ENCODE measurements around the gene PCCB.
"Not testable (repeated sequence)": the region's sequence is repeated elsewhere in the genome, so short reads cannot be mapped to it uniquely, and the experiment has no call there.

The PCCB gene

DNA sequence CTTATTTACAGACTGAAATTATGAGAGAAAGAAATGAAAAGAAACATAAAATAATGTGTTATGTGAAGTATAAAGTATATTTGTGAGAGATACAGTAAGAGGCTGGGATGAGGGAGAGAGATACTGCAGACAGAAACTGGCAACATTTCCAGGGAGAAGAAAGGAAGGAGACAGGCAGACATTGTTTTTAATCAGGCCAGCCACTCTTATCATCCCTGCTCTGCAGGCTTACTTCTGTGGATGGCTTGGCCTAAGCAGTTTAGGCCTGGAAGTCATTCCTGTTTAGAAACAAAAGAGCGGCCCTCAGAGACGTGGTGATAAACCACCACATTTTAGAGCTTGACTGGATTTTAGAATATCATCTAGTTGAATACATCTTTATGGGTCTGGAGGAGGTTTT lies 12.4 kb downstream of the PCCB start:
- DNase-seq, result no peak
- no peak for ATAC-seq

GRCh38 chr3:136263251-136263650 lies 13.1 kb downstream of the PCCB start:
- no peak for DNase-seq
- ATAC-seq, result no peak

- not testable (repeated sequence) for ATAC-seq, DNase-seq
Observed at GRCh38 chr3:136266468-136267125, 16.5 kb downstream of the PCCB start.

- ATAC-seq, result no peak
Observed at GRCh38 chr3:136267235-136267634, 17.1 kb downstream of the PCCB start.

DNA sequence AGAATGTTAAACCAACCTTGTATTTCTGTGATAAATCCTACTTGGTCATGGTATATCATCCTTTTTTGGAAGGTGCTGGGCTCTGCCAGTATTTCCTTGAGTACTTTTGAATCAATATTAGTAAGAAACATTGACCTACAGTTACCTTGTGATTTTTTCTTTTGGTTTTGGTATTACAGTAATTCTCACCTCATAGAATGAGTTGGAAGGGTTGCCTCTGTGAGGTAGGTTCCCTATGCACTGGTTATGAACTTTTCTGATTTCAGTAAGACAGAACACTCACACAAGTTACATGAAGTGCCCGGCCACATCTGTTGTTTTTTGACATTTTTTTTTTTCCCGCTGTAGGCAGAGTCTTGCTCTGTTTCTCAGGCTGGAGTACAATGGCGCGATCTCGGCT lies 20.0 kb downstream of the PCCB start:
- no peak for DNase-seq
- ATAC-seq, result peak; percentile 43

More at GRCh38 chr3:136267235-136267634, 17.1 kb downstream of the PCCB start:
- DNase-seq, result no peak

DNA sequence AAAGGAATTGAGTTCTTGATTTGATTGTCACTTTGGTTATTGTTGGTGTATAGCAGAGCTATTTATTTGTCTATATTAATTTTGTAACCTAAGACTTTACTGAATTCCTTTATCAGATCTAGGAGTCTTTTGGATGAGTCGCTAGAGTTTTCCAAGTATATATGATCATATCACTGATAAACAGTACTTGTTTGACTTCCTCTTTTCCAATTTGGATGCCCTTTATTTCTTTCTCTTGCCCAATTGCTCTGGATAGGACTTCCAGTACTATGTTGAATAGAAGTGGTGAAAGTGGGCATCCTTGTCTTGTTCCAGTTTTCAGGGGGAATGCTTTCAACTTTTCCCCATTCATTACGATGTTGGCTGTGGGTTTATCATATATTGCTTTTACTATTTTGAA lies 21.5 kb downstream of the PCCB start:
- not testable (repeated sequence) for DNase-seq, ATAC-seq

GRCh38 chr3:136276049-136276755 lies 26.1 kb downstream of the PCCB start:
- DNase-seq (no peak), ATAC-seq (no peak)

GRCh38 chr3:136277115-136277514 lies 27.0 kb downstream of the PCCB start:
- no peak for ATAC-seq
- no peak for DNase-seq

DNA sequence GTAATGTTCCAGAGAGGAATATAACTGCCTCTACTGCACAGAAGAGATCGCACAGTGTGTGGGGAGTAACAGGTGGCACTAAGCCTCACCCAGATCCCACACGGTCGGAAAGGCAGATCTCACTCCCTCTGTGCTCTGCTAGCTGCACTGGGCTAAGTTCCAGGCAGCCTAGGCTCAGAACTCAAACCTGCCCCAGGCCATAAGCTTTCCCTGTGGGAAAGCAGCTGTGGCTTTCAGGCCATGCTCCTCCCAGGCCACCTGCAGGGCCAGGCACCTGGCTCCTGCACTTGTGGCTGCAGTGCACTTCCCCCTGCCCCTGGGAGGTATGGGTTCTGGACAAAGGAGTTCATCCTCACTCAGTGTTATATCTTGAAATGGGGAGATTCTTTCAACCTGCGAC lies 27.5 kb downstream of the PCCB start:
- ATAC-seq (no peak), DNase-seq (no peak)

GRCh38 chr3:136279092-136279491 lies 29.0 kb downstream of the PCCB start:
- ATAC-seq (no peak), DNase-seq (no peak)

DNA sequence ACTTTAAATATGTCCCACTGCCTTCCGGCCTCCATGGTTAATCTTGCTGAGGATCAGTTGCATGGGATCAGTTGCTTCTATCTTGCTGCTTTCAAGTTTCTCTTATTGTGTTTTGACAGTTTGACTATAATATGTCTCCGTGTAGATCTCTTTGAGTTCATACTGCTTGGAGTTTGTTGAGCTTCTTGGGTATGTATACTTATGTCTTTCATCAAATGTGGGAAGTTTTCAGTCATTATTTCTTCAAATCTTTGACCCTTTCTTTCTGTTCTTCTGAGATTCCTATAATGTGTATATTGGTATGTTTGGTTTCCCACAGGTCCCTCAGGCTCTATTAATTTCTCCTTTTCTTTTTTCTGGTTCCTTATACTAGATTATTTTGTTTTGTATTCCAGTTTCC lies 30.8 kb downstream of the PCCB start:
- DNase-seq (no peak), ATAC-seq (no peak)

DNA sequence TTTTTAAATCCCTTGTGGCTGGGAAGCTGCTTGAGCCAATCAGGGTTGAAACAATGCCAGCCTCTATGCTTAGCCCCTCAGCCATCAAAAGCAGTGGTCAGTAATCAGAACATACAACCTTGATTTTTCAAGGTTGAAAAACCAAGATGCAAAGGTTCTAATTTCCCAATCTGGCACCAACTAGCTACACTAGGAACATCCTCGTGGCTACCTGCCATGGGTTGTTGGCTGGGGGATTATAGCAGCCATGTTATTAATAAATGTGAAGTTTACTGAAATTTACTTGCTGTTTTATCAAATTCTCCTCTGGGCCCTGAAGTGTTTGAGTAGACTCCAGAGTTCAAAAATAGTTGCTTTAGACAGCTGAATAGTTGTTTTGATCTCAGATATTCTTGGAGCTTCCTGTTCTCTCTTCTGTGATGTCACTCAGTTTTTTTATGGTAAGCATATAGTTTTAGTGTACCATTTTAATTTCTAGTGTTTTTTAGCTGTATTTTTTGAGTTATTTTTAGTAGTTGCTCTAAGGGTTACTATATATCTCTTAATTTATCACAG lies 31.9 kb downstream of the PCCB start:
- no peak for ATAC-seq
- no peak for DNase-seq

DNA sequence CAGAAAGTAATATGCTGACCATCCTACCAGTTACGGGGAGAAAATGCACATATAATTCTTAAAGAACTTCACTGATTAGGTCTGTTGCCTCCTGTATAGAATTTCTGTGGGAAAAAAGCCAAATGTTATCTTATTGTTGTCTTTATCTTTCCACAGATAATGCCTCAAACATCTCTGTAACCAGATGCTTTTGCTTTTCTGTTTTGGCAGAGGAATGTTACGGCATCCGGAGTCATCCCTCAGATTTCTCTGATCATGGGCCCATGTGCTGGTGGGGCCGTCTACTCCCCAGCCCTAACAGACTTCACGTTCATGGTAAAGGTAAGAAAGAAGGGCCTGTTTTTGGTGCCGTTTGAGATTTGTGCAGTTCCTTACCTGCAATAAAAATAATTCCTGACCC lies 33.5 kb downstream of the PCCB start:
- no peak for DNase-seq

DNA sequence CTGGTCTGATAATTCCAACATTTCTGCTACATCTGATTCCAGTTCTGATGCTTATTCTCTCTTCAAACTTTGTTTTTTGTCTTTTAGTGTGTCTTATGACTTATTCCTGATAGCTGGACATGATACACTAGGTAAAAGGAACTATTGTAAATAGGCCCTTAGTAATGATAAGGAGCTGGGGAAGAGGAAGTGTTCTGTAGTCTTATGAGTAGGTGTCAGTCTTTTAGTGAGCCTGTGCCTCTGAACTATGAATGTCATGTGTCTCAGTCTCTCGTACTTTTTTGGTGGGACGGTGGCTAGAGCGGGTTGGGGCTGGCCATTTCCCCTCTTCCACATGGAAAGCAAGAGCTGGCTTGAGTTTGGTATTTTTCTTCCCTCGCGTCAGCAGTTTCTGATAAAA lies 41.2 kb downstream of the PCCB start:
- DNase-seq (no peak), ATAC-seq (no peak)

More for the DNA sequence above, 33.5 kb downstream of the PCCB start:
- no peak for ATAC-seq

GRCh38 chr3:136292500-136292899 lies 42.4 kb downstream of the PCCB start:
- DNase-seq, result no peak
- ATAC-seq, result no peak

GRCh38 chr3:136293279-136293678 lies 43.1 kb downstream of the PCCB start:
- ATAC-seq, result no peak
- no peak for DNase-seq

GRCh38 chr3:136294176-136294575 lies 44.0 kb downstream of the PCCB start:
- ATAC-seq (no peak), DNase-seq (no peak)

GRCh38 chr3:136296960-136297359 lies 46.8 kb downstream of the PCCB start:
- DNase-seq (no peak), ATAC-seq (no peak)

- ATAC-seq (no peak), DNase-seq (no peak)
Observed at GRCh38 chr3:136297826-136298225, 47.7 kb downstream of the PCCB start.

DNA sequence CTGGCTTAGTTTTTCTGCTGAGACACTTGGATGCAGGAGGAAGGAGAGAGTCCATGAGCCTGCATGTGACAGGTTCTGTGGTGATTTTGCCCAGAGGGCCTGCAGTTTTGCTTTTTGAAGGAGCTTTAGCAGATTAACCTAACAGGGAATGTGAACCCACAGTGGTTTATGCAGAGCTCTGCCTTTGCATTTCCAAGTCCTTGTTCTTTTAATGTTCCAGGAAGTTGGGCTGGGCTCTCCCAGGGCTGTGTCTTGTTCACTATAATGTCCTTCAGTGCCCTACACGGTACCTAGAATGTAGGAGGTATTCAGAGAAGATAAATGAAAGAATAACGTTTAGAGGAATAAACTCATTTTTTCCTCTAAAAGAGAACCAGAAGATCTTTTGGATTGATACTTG lies 50.3 kb downstream of the PCCB start:
- ATAC-seq, result no peak

GRCh38 chr3:136305879-136306278 lies 55.7 kb downstream of the PCCB start:
- DNase-seq (no peak), ATAC-seq (no peak)

More for the DNA sequence above, 50.3 kb downstream of the PCCB start:
- DNase-seq, result no peak

DNA sequence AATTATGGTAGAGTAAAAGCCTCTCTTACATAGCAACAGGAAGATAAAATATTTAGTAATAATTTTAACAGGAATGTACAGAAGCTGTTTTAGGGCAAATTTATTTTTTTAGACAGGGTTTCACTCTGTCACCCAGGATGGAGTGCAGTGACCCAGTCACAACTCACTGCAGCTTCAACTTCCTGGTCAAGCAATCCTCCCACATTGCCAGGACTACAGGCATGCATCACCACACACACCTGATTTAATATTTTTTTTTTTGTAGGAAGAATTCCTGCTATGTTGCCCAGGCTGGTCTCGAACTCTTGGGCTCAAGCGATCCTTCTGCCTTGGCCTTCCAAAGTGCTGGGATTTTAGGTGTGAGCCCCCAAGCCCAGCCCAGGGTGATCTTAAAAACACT lies 61.1 kb downstream of the PCCB start:
- ATAC-seq (no peak), DNase-seq (no peak)

- DNase-seq (no peak), ATAC-seq (no peak)
Observed at GRCh38 chr3:136311968-136312367, 61.8 kb downstream of the PCCB start.

- ATAC-seq (no peak), DNase-seq (no peak)
Observed at GRCh38 chr3:136326316-136326715, 76.2 kb downstream of the PCCB start.

All from stimulated activated naive CD8-positive, alpha-beta T cell treated with anti-CD3 and anti-CD28 coated beads, Interleukin-15, Interleukin-2, amounts not matched to agents 100 U/mL and 50 U/mL, for 24 hours (primary cell).